Camera-type eye (tissue), 1 donor: ENCODE data around the gene NAAA. TPM values are rescaled to one million over a fixed set of nuclear protein-coding genes. Genes with fewer than 3 reads are reported as not detected.

Experiments
- total RNA-seq: library from RNA; depleted of rRNA; stranded (reverse); fragments of >200 nt; gene quantifications from one replicate; pipeline ENCODE4 v1.2.3, GENCODE V29; 2014

Gene NAAA
- total RNA-seq, result 44.2 TPM

DNA sequence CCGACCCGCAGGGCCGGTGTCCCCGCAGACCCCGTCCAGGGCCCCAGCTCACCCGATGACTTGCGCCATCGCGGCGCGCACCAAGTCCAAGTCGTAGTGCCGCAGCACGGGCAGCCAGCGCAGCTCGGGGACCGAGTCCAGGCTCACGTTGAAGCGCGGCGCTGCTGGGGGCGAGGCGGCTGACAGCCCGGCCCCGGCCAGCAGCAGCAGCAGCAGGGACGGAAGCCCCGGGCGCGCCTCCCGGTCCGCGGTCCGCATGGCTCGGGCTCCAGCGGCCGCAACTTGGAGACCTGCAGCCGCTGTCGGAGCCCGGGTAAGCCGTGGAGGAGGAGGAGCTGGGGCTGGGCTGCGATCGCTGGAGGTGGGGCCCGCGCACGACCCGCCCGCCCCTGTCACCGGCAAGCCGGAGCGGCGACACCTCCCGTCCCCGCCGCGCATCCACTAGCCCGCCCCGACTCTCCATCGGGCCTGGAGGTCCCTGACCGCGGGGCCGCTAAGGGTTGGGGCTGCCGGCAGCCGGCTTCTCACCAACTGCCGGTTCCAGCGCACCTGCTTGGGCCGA lies at the start of gene NAAA:
NAAA (minus strand) TSS at position 322 of the 562 bp plus-strand sequence; CDS start at position 258, 64 bp downstream.

GRCh38 chr4:75902352-75902751 lies 38.5 kb downstream of the NAAA start, which contains the start of gene PPEF2:
Gene PPEF2, minus strand, starts transcription at chr4:75902452. Its CDS starts 6,127 bp downstream, at chr4:75896325.

Other genes with a start within 250 kb of the NAAA start
- 106 TPM for gene USO1, start 216.4 kb downstream of the NAAA start, total RNA-seq
- gene PPEF2, start 38.6 kb downstream of the NAAA start, total RNA-seq, result 12.3 TPM
- gene SDAD1, start 49.9 kb upstream of the NAAA start, total RNA-seq, result 46.4 TPM
- gene CXCL9, start 66.5 kb upstream of the NAAA start, total RNA-seq, result not detected
- gene CXCL10, start 82.5 kb upstream of the NAAA start, total RNA-seq, result 1.4 TPM
- not detected for gene CXCL11, start 95.1 kb upstream of the NAAA start, total RNA-seq
- gene ART3, start 133.7 kb upstream of the NAAA start, total RNA-seq, result 9.7 TPM
- gene NUP54, start 207.4 kb upstream of the NAAA start, total RNA-seq, result 102 TPM